Measurements from ENCODE around the gene MAP3K6. TPM values are rescaled to one million over a fixed set of nuclear protein-coding genes. Genes with fewer than 3 reads are reported as not detected.

MAP3K6 gene
- total RNA-seq, 4 donors from 2014 or later, result 72.3 to 121 (median 76.9) TPM

- no peak for DNase-seq
- TF ChIP-seq POLR2A (IDR thresholded peaks at IDR 0.05), result no peak
- Histone ChIP-seq H3K4me1 (peaks cover 5 to 38% (median 13%) of the 10 kb centered on the region in 3 donors), H3K9me3 (no peaks in the 10 kb centered on the region), H3K27me3 (no peaks in the 10 kb centered on the region), H3K36me3 (peaks cover 42 to 70% (median 47%) of the 10 kb centered on the region in 3 donors), H3K27ac (no peak overlapping the region), H3K4me3 (no peak overlapping the region)
- WGBS, 2 donors, result 84 to 88% methylated on average over 6 to 10 of the region's 17 CpGs
- intact Hi-C loops (cut with DNase I), result no loop called here
These were observed 31.0 kb downstream of the MAP3K6 start for GRCh38 chr1:27335506-27336422.

- TF ChIP-seq CTCF (IDR thresholded peaks at IDR 0.05) (no peak), POLR2A (IDR thresholded peaks at IDR 0.05) (no peak)
- H3K4me1 ChIP-seq, result peaks cover 5 to 27% (median 11%) of the 10 kb centered on the region in 3 donors
- H3K27ac ChIP-seq, result no peak overlapping the region
- H3K27me3 ChIP-seq, result no peaks in the 10 kb centered on the region
- WGBS, 2 donors, result 79 to 100% methylated on average over 6 to 9 of the region's 17 CpGs
- no peak overlapping the region for H3K4me3 ChIP-seq
- DNase-seq, result no peak
- no peaks in the 10 kb centered on the region for H3K9me3 ChIP-seq
- peaks cover 42 to 90% (median 47%) of the 10 kb centered on the region in 3 donors for H3K36me3 ChIP-seq
- intact Hi-C loops (cut with DNase I), result no loop called here
These were observed 33.0 kb downstream of the MAP3K6 start for GRCh38 chr1:27333717-27334279.

GRCh38 chr1:27332536-27333281, 34.1 kb downstream of the MAP3K6 start:
- peak overlapping the region in 2 of 4 donors; percentile 52 to 57 for H3K27ac ChIP-seq
- peak; percentile 76 to 86 (median 83) for TF ChIP-seq CTCF (IDR thresholded peaks at IDR 0.05)
- no peak for TF ChIP-seq POLR2A (IDR thresholded peaks at IDR 0.05)
- no peak overlapping the region for H3K4me3 ChIP-seq
- H3K9me3 ChIP-seq, result no peaks in the 10 kb centered on the region
- peaks cover 42 to 100% (median 50%) of the 10 kb centered on the region in 3 donors for H3K36me3 ChIP-seq
- intact Hi-C loops (cut with DNase I), result no loop called here
- 72 to 81% methylated on average over 4 to 6 of the region's 11 CpGs for WGBS, 2 donors
- H3K4me1 ChIP-seq, result peaks cover 5 to 37% (median 11%) of the 10 kb centered on the region in 3 donors
- no peak for DNase-seq
- no peaks in the 10 kb centered on the region for H3K27me3 ChIP-seq

GRCh38 chr1:27331922-27332321, 34.8 kb downstream of the MAP3K6 start:
- no peak for DNase-seq
- peaks cover 42 to 100% (median 49%) of the 10 kb centered on the region in 3 donors for H3K36me3 ChIP-seq
- 100% methylated on average over 1 of the region's 5 CpGs; no CpG with 5 or more reads in 1 of the 2 donors for WGBS, 2 donors
- intact Hi-C loops (cut with DNase I), result no loop called here
- H3K27me3 ChIP-seq, result no peaks in the 10 kb centered on the region
- peaks cover 6 to 45% (median 11%) of the 10 kb centered on the region in 3 donors for H3K4me1 ChIP-seq
- no peak overlapping the region for H3K4me3 ChIP-seq
- TF ChIP-seq CTCF (IDR thresholded peaks at IDR 0.05) (no peak), POLR2A (IDR thresholded peaks at IDR 0.05) (no peak)
- H3K9me3 ChIP-seq, result no peaks in the 10 kb centered on the region
- H3K27ac ChIP-seq, result peak overlapping the region in 2 of 4 donors; percentile 52 to 57

- Histone ChIP-seq H3K27ac (peak overlapping the region in 2 of 4 donors; percentile 52 to 57), H3K4me3 (no peak overlapping the region), H3K36me3 (peaks cover 42 to 100% (median 44%) of the 10 kb centered on the region in 3 donors), H3K4me1 (peaks cover 9 to 50% (median 11%) of the 10 kb centered on the region in 3 donors), H3K27me3 (no peaks in the 10 kb centered on the region), H3K9me3 (no peaks in the 10 kb centered on the region)
- no peak for DNase-seq
- no peak for TF ChIP-seq CTCF (IDR thresholded peaks at IDR 0.05)
- no peak for TF ChIP-seq POLR2A (IDR thresholded peaks at IDR 0.05)
- WGBS, 2 donors, result 92% methylated on average over 2 of the region's 3 CpGs; no CpG with 5 or more reads in 1 of the 2 donors
- intact Hi-C loops (cut with DNase I), result no loop called here
These were observed 35.3 kb downstream of the MAP3K6 start for GRCh38 chr1:27331426-27331825.

All from esophagus squamous epithelium (tissue), 5 donors.